H54 (cell line): ENCODE data around the gene ZNF652.
A peak's percentile ranks its signal among the peaks of the same experiment; 100 is the strongest.
"Not testable (repeated sequence)": the region's sequence is repeated elsewhere in the genome, so short reads cannot be mapped to it uniquely, and the experiment has no call there.

Experiments used
- DNase-seq: peaks from one replicate; pipeline ENCODE4 v3.0.0; 2011; ENCODE audit warnings: low spot score, mixed read lengths; ENCODE audit not compliant: insufficient read length
- FAIRE-seq: peaks from 3 replicates; lab custom pipeline; 2011; peaks lifted over from hg19 to GRCh38; lab: Jason Lieb, UNC
- POLR2A ChIP-seq: IDR thresholded peaks from 2 replicates; pipeline ENCODE4 v1.6.1; 2011; ENCODE audit warnings: low read depth, mild to moderate bottlenecking, low read length

Gene ZNF652

DNA sequence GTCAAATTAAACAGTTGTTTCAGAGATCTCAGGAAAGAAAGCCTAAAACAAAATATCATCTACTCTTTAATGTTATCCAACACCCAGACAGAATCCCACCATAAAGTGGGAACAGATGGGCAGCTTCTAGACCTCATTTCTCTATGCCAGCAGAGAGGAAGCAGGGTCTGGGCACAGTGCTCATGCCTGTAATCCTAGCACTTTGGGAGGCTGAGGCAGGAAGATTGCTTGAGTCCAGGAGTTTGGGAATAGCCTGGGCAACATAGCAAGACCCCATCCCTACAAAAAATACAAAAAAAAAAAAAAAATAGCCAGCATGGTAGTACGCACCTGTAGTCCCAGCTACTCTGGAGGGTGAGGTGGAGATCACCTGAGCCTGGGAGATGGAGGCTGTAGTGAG, 13.5 kb upstream of the ZNF652 start:
- no peak for FAIRE-seq
- DNase-seq, result no peak
- TF ChIP-seq POLR2A, result no peak

DNA sequence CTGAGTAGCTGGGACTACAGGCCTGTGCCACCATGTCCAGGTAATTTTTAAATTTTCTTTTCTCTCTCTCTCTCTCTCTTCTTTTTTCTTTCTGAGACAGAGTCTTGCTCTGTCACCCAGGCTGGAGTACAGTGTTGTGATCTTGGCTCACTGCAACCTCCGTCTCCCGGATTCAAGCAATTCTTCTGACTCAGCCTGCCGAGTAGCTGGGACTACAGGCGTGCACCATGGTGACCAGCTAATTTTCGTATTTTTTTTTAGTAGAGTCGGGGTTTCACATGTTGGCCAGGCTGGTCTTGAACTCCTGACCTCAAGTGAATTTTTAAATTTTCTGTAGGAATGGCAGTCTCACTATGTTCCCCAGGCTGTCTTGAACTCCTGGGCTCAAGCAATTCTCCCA, 11.1 kb upstream of the ZNF652 start:
- no peak for TF ChIP-seq POLR2A
- DNase-seq (no peak), FAIRE-seq (no peak)

DNA sequence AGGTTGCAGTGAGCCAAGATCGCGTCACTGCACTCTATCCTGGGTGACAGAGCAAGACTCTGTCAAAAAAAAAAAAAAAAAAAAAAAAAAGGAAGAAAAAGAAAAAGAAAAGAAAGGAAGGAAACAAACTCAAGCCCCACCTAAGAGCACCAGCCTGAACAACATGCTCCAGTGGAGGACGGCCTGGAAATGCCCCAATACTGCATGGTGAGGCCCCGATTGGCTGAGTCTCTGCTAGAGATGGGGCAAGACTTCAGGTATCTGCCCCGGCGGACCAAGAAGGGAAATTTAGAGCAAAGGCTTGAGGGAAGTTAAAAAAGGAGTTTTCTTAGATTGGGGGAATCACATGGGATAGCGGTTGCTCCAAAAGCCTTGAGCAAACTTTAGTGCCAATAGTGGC, 10.4 kb upstream of the ZNF652 start:
- TF ChIP-seq POLR2A, result no peak
- FAIRE-seq (no peak), DNase-seq (no peak)

DNA sequence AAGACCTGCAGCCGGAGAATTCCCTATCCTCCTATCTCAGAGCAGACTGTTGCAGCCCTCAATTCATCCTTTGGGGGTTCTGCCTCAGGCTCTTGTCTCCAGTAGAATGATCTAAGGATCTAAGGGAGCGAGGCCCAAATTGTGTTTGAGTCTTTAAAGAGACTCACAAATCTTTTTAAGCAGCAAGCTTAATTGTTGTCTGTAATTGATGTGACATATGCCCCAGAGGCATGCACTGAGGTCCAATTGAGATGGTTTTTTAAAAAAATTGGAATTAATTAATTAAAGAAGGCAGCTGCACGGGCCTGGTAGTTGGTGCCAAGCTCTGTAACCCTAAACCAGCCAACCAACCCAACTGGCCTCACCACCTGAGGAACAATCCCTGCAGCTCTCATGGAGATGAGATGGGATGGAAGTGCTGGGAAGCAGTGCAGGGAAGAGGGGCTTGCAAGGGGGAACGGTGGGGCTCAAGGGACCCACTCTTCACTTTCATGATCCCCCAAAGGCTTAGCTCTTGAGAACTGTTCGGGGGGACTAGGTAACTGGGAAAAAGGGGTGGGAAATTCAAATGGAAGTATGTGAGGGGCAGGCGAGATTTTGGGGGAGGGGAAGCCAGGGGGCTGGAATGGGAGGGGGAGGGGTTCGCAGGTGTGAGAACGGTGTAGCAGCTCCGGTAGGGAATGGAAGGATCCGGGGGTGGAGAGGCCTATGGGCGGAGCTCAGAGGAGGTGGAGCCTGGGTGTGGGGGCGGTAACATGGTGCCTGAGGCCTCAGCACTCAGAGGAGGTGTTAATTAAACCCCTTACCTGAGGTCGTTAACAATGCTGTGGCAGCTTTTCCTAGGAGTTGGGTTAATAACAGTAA, 9.2 kb upstream of the ZNF652 start:
- no peak for DNase-seq
- no peak for TF ChIP-seq POLR2A
- no peak for FAIRE-seq

DNA sequence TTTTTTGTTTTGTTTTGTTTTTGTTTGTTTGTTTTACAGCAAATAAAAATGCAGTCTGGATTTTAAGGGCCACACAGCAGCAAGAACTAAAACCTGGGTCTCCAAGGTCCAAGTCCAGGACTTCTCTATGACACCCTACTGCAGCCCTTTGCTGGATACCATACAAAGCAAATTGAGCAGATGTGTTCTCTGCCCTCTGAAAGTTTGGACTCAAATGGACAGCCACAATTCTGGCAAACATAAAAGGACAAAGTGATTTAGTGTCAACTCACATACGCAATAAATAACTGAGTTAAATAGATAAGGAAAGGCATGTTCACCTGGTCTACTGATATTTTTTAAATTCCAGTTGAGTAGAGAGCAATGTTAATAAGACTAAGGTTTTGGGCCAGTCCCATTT, 7.7 kb upstream of the ZNF652 start:
- FAIRE-seq (no peak), DNase-seq (no peak)
- TF ChIP-seq POLR2A, result no peak

DNA sequence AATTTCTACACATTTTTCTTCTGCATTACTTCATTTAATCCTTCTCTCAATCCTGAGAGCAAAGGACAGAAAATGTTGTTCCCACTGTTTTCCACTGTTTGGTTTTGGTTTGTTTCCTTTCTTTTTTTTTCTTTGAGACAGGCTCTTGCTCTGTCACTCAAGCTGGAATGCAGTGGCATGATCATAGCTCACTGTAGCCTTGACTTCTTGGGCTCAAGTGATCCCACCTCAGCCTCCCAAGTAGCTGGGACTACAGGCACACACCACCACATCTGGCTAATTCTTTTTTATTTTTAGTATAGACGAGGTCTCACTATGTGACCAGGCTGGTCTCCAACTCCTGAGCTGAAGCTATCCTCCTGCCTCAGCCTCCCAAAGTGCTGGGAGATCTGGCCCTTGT, 7.0 kb upstream of the ZNF652 start:
- FAIRE-seq (no peak), DNase-seq (no peak)
- no peak for TF ChIP-seq POLR2A

DNA sequence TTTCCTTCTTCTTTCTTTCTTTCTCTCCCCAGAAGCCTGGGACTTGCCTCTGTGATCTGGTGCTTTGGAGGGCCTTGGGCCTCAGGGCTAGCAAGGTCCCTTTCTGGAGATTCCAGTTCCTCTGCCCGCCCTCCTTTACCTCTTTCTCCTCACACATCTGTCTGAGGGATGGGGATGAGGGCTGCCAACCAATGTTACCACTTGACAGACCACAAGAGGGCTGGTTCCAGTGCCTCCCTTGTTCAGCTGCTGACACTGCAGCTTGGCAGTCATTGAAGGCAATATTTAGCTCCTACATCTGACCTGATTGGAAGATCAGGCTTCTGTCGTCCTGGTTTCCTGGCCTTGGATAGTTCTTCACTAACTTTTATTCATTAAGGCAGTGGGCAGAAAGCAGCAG, 3.6 kb upstream of the ZNF652 start:
- no peak for FAIRE-seq

DNA sequence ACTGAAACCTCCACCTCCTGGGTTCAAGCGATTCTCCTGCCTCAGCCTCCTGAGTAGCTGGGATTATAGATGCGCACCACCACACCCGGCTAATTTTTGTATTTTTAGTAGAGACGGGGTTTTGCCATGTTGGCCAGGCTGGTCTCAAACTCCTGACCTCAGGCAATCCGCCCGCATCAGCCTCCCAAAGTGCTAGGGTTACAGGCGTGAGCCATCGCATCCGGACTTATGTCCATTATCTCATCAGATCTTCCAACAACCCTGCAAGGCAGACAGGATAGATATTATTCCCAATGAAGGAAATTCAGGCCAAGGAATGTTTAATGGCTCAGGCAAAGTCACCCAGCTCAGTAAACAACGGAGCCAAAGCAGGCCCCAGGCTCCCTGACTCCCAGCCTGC, 3.1 kb upstream of the ZNF652 start:
- not testable (repeated sequence) for FAIRE-seq, DNase-seq

More for the DNA sequence above, 3.6 kb upstream of the ZNF652 start:
- DNase-seq, result peak; percentile 65
- no peak for TF ChIP-seq POLR2A

DNA sequence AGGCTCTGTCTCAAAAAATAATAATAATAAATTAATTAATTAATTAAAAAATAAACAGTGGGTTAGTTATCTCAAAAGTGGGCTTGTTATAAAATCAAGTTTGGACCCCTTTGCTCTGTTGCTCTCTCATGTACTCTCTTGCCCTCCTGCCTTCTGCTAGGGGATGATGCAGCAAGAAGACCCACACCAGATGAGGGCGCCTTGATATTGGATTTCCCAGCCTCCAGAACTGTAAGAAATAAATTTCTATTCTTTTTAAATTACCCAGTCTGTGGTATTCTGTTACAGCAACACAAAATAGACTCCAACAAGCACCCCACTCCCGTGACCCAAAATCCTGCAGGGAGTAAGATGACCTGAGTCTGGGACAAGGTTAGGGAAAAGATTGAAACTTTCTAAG, 2.1 kb upstream of the ZNF652 start:
- no peak for TF ChIP-seq POLR2A
- DNase-seq (no peak), FAIRE-seq (no peak)

DNA sequence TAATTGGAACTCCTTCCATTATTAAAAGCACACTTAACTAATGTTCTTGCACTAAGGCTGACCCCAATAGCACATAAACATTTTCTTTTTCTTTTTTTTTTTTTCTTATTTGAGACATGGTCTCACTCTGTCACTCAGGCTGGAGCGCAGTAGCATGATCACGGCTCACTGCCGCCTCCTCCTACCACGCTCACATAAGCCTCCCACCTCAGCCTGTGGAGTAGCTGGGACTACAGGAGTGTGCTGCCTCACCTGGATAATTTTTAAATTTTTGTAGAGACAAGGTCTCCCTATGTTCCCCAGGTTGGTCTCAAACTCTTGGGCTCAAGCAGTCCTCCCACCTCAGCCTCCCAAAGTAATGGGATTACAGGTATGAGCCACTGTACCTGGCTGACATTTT, 1.2 kb upstream of the ZNF652 start:
- no peak for FAIRE-seq
- TF ChIP-seq POLR2A, result no peak
- DNase-seq, result no peak

DNA sequence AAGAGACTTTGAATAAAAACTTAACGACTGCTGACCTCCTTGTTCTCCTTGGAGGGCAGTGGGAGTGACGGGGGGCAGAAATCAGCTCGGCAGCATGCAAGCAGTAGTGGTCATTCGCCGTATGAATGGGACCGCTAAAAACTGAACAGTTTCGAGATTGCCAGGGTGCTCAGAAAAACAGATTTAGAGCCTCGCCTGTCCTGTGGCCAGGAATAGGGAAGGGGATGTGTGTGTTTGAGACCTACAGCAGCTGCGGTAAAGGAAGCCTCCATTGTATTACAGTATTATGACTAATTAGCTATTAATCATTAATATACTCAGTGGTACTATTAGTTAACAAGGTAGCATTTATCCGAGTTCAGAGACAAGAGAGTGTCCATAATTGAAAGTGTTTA, 670 bp upstream of the ZNF652 start:
- no peak for TF ChIP-seq POLR2A
- no peak for DNase-seq
- no peak for FAIRE-seq

DNA sequence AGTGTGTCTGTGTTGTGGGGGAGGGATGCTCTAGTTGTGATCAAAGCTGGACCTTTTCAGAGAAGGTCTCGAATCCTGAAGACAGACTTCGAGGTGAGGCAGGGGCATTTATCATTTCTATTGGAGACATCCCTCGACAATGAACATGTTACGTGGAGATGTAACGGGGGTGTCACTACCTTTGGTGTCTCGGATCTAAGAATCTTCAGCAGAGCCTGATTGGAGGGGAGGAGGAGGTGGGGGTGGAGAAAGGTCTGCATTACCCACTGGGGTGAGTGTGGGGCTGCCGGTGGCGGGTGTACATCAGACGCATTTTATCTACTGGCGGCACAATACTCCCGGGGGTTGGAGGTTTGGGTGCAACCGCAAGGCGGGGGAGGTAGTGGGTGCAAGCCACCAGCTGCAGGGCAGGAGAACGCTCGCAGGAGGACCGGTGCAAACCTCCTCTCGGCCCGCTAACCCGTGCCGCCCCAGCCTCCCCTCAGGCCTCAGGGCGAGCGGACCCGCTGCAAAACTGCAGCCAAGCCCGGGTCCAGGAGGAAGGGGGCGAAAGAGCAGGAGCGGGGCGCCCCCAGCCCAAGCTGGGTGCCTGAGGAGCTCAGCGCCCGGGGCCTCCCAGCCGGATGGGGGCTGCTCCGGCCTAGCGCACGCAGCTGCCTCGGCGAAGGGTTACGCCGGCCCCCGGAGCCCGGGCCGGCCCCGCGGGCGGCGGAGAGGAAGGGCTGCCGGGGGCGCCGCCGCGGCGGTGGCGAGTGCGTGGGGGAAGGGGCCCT, 735 bp downstream of the ZNF652 start:
- peak; percentile 43 for TF ChIP-seq POLR2A
- peak; percentile 63 for DNase-seq
- FAIRE-seq, result peak; percentile 62

DNA sequence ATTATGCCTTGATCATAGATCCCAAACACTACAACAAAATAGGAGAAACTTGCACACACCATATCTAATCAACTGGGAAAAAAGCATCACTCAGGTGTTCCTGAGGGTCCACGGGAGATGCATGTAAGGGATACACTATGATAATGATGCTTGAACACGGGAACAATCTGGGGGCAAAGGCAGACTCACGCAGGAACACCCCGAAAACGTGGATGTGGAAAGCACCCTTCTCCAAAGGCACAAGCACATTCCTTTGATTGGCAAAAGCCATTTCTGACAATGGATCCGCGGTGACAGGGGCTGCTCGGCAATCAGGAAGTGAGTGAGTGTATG, 1.3 kb downstream of the ZNF652 start:
- no peak for DNase-seq
- no peak for FAIRE-seq
- TF ChIP-seq POLR2A, result no peak

DNA sequence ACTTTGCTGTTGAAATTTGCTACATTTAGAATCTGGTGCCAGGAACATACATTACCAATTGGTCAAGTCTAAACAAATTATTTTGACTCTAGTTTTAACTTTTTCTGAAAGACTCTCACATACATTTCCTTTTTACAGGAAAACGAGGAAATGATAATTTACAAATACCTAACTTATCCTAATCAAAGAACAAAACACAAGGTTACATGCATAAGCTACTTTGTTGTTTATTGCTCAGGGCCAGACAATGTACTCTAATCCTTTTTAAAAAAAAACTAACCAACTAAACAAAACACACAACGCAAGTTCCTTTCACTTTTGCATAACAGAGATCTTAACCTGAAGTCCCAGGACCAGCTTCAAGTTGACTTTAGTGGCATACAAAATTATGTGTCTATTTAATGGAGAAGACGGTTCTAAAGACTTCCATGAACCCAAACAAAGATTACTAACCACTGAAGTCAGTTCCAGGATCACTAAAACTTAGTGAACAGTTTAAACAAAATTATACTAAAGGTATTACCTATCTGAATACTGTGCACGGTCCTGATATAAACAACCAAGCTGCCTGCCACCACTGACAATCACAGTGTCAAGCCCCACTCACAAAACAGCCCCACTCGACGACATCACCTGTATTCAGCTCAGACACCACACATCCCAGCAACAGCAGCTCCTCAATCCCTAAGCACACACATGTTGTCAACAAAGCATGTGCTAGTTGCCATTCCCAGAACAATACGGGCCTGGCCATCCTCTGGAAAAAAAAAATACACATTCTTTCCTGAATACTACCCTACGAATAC, 1.9 kb downstream of the ZNF652 start:
- DNase-seq (no peak), FAIRE-seq (no peak)
- no peak for TF ChIP-seq POLR2A

DNA sequence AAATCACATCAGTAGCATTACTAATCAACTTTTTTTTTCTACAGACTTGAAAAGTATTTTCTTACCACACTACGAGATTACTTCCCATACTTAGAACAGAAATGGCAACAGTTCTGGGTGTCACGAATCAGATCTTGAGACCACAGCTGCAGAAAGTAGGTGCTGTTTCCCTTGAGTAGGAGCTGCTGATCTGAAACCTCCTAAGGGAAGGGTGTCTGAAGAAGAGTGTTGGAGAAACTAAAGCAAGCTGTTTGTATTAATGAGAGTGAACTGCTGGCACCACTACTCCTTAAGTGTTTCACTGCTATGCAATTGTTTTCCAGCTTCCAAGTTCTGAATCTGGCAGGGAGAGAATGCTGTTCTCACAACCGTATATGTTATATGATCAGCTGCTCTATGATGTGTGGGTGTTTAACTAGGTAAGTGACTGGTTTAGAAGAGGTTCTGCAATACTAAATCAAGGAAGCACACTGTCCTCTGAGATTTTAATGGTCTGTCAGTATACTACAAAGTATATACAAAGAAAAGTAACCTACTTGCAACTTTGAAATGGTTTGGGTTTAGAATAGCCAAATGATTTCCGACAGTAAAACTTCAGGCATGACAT, 3.3 kb downstream of the ZNF652 start:
- TF ChIP-seq POLR2A, result no peak
- DNase-seq (no peak), FAIRE-seq (no peak)
